Epithelial cell of esophagus (primary cell): Measurements from ENCODE around the gene WDR64.

Source experiments
- DNase-seq: peaks from one replicate; pipeline ENCODE4 v3.0.0; 2010; ENCODE audit warnings: low read depth
- H3K4me3 ChIP-seq: 2 replicates; pipeline ENCODE4 v1.5.1; 2011; ENCODE audit warnings: mild to moderate bottlenecking, low read length, control low read depth
- TF ChIP-seq, protein P1 (sequence below): IDR thresholded peaks from 2 replicates; pipeline ENCODE4 v1.5.1; 2011; ENCODE audit warnings: low read depth, mild to moderate bottlenecking, low read length, control low read depth, inconsistent platforms; ENCODE audit not compliant: insufficient read depth; ENCODE audit errors: missing control alignments

WDR64 gene

DNA sequence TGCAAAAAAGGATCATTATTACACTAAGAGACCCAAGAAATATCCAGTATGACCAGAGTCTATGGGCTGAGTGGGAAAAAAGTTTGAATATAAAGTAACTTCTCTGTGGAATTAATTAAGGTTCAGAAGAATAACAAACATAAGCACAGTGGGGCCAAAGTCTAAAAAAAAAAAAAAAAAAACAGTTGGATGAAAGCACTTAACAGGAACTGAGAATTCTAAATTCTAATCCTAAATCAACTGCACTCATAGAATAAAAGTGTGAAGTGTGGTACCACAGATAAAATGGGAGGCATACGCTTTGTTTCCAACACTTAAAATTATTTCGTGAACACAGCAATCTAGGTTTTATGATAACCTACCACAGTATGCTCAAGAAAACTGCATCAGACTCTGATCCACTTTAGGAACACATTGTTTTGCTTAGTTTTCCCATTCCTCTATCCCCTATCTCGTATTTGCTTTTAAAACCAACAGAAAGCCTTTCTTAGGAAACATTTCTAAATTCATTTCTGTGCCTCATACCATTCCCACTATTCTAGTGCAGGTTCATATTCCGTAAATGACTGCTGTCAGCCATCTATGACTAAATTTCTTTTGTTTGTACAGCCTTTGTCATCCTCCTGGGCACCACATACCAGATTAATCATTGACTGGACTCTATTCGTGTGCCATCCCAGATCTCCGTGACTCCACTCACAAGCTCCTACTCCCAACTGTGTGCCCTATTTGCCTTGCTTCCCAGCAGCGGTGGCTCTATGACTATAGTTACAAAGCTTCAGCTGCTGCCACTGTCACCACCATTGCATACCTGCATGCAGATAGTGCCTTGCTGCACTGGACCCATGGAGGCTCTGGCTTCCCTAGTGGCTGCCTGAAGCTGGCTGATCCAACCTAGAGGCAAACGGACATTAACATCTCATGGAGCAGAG, 36.8 kb upstream of the WDR64 start:
- TF ChIP-seq, protein P1, sequence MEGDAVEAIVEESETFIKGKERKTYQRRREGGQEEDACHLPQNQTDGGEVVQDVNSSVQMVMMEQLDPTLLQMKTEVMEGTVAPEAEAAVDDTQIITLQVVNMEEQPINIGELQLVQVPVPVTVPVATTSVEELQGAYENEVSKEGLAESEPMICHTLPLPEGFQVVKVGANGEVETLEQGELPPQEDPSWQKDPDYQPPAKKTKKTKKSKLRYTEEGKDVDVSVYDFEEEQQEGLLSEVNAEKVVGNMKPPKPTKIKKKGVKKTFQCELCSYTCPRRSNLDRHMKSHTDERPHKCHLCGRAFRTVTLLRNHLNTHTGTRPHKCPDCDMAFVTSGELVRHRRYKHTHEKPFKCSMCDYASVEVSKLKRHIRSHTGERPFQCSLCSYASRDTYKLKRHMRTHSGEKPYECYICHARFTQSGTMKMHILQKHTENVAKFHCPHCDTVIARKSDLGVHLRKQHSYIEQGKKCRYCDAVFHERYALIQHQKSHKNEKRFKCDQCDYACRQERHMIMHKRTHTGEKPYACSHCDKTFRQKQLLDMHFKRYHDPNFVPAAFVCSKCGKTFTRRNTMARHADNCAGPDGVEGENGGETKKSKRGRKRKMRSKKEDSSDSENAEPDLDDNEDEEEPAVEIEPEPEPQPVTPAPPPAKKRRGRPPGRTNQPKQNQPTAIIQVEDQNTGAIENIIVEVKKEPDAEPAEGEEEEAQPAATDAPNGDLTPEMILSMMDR: no peak
- DNase-seq: peak; percentile 90
- H3K4me3 ChIP-seq: no peak overlapping the region

DNA sequence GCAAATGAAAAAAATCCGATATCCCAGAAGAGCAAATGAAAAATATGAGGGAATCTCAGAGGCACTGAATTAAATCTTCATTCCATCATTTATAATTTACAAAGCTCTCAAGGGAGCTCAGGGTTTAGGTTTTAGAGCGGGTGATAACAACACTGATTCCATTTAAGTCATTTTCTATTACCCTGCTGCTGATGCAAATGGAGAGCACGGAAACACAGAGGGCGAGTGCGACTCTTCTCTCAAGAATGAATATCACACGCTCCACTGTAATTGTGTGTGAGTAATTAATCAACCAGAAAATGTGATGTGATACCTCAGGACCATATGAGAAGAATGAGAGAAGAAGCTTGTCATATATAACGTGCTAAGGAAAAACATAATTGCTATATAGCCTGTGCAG, 34.7 kb upstream of the WDR64 start:
- TF ChIP-seq, protein P1: no peak
- DNase-seq: no peak
- H3K4me3 ChIP-seq: no peak overlapping the region

DNA sequence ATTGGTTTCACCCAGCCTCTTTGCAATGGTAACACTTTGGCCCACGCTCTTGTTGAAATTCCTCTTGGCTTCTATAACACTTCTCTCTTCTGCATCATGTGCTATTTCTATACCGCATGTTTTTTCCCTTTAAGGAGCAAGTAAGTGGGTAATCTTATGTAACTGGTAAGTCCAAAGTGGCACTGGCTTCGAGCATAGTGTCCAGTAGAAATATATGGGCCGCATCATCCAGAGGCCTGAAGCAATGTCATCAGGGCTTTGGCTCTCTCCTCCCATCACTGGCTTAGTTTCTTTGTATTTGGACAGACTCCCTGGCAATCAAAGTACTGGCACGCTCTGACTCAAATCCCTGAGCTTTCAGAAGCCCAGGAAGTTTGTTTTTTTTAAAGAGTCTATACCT, 29.4 kb upstream of the WDR64 start:
- no peak for DNase-seq
- H3K4me3 ChIP-seq: no peak overlapping the region
- TF ChIP-seq, protein P1: no peak

DNA sequence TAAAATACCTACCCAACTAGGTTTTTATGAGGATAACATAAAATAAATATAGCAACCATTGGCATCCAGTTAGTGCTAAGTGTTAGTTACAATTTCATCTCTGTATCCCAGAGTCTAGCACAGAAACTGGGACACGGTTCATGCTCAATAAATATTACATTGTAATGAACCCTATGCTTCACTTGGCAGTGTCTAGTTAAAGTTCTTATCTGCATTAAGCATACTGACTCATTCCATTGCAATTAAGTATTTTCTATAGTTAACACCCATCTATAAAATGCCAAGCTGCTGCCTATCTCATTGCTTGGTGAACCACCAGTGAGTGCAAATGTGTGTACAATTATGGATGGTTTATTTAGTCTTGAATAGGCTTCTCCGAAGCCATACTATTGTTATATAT, 27.1 kb upstream of the WDR64 start:
- TF ChIP-seq, protein P1: no peak
- no peak overlapping the region for H3K4me3 ChIP-seq
- no peak for DNase-seq

DNA sequence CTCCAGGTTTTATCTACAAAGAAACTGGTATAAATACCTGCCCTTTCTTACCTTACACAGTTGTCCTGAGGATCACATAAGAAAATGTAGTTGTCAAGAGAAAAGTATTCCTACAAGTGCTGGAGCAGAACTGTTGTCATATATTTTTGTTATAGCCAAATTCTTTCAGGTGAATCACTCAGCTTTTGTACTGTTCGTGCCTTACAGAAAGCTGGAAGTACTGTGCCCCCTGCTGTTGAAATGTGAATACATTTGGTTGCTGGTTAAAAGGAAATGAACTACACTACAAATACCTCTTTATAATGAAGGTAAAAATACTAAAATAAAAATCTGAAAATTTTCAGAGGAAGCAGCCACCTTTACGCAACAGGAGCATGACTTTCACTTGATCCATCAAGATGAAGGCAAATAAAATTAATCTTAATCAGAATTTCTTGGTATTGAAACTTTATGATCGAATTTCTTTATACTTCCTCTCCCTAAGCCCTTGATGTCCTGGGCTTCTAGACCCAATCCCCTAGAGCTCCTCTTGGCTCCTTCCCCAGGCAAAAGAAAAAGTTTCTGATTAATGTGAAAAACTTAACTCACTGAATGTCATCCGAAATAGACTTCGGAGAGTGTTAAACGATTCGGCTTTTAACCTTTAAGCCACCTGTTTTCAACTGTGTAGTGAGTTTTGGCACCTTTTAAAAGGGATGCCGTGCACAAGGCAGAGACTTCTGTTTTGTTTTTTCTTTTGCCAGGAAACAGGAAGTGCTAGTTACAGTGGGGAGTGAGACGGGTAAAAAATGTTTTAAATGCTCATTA, 24.4 kb upstream of the WDR64 start:
- no peak overlapping the region for H3K4me3 ChIP-seq

DNA sequence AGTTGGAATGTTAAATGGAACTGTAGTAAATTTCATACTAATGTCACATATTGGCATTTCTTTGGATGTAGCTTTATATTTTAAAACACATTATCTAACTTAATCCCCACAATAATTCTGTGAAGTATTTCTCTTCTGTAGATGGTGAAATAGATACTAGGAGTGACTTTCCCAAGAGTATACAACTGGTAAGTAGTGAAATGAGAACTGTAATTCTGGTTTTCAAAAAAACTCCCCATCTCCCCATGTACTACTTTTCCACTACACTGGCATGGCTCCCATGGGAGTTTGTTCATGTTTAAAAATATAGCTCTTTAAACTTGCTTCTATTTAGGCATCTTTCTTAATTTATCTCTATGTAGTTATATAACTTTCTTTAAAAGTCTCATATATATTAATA, 22.1 kb upstream of the WDR64 start:
- no peak overlapping the region for H3K4me3 ChIP-seq
- TF ChIP-seq, protein P1: no peak
- DNase-seq: no peak

More for the DNA sequence above, 24.4 kb upstream of the WDR64 start:
- peak; percentile 88 for DNase-seq
- TF ChIP-seq, protein P1: peak; percentile 68

DNA sequence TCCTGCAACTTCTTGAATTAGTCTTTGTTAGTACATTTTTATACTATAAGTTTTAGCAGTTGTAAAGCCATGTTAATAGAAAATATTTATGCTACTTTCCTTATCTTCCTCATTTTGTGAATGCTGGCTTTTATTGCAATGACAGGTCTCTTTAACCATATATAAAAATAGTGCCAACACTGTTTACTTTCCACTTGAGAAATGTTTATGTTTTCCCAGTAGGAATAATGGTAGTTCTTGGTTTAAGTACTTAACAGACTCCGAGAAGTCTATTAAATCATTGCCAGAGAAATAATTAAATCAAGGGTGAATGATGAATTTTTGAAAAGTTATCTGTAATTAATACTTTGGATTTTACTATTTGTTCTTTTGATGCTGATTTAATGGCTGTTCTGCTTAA, 21.6 kb upstream of the WDR64 start:
- DNase-seq: no peak
- TF ChIP-seq, protein P1: no peak
- no peak overlapping the region for H3K4me3 ChIP-seq
